HG02759 (cell line): Measurements from ENCODE around the gene SLC4A4.
"Not testable (repeated sequence)": the region's sequence is repeated elsewhere in the genome, so short reads cannot be mapped to it uniquely, and the experiment has no call there.

ENCODE experiments used
- ATAC-seq: cut with Tn5 transposase; IDR thresholded peaks from one replicate; pipeline ENCODE4 v1.9.1; 2021; ENCODE audit warnings: mild to moderate bottlenecking, moderate library complexity; ENCODE audit not compliant: unreplicated experiment

SLC4A4 gene

GRCh38 chr4:71406459-71406963, 67.7 kb downstream of the SLC4A4 start:
- ATAC-seq = no peak

- ATAC-seq = not testable (repeated sequence)
These were observed 70.1 kb downstream of the SLC4A4 start for GRCh38 chr4:71408961-71409360.

- ATAC-seq = no peak
These were observed 73.2 kb downstream of the SLC4A4 start for GRCh38 chr4:71411981-71412380.

GRCh38 chr4:71415491-71415890, 76.7 kb downstream of the SLC4A4 start:
- ATAC-seq = no peak

- ATAC-seq = no peak
These were observed 78.3 kb downstream of the SLC4A4 start for GRCh38 chr4:71417150-71417549.

GRCh38 chr4:71426381-71427042, 87.7 kb downstream of the SLC4A4 start:
- ATAC-seq = no peak

GRCh38 chr4:71429106-71429505, 90.3 kb downstream of the SLC4A4 start:
- no peak for ATAC-seq

GRCh38 chr4:71429962-71430361, 91.1 kb downstream of the SLC4A4 start:
- ATAC-seq = no peak

- ATAC-seq = no peak
These were observed 91.8 kb downstream of the SLC4A4 start for GRCh38 chr4:71430609-71431008.

- no peak for ATAC-seq
These were observed 101.8 kb downstream of the SLC4A4 start for GRCh38 chr4:71440612-71441011.

GRCh38 chr4:71441186-71442169, 102.7 kb downstream of the SLC4A4 start:
- no peak for ATAC-seq

GRCh38 chr4:71442336-71442735, 103.5 kb downstream of the SLC4A4 start:
- no peak for ATAC-seq

GRCh38 chr4:71444395-71444794, 105.6 kb downstream of the SLC4A4 start:
- no peak for ATAC-seq

- no peak for ATAC-seq
These were observed 107.0 kb downstream of the SLC4A4 start for GRCh38 chr4:71445811-71446210.

- no peak for ATAC-seq
These were observed 107.8 kb downstream of the SLC4A4 start for GRCh38 chr4:71446479-71447081.

GRCh38 chr4:71449040-71449439, 110.2 kb downstream of the SLC4A4 start:
- ATAC-seq = no peak

- ATAC-seq = no peak
These were observed 111.1 kb downstream of the SLC4A4 start for GRCh38 chr4:71449878-71450277.

GRCh38 chr4:71453531-71453930, 114.7 kb downstream of the SLC4A4 start:
- no peak for ATAC-seq

GRCh38 chr4:71456841-71457240, 118.0 kb downstream of the SLC4A4 start:
- no peak for ATAC-seq

GRCh38 chr4:71460371-71460770, 121.6 kb downstream of the SLC4A4 start:
- ATAC-seq = no peak

GRCh38 chr4:71461422-71461821, 122.6 kb downstream of the SLC4A4 start:
- no peak for ATAC-seq
